Omental fat pad (tissue), 4 donors: ENCODE measurements around the gene SC5D. TPM values are rescaled to one million over a fixed set of nuclear protein-coding genes. Genes with fewer than 3 reads are reported as not detected.

Source experiments
- ATAC-seq: fragments of 150-250 bp; one replicate; pipeline ENCODE4 v1.9.1; 2016; ENCODE audit warnings: mild to moderate bottlenecking, moderate library complexity; ENCODE audit not compliant: low FRiP score
- DNase-seq: peaks from one replicate; pipeline ENCODE4 v3.0.0-alpha.2; 2019; ENCODE audit warnings: low spot score
- CTCF ChIP-seq, 3 donors: fragments of 450-650 bp; IDR thresholded peaks; one replicate each; pipeline ENCODE4 v1.5.1; 2016 to 2017; ENCODE audit warnings: antibody characterized with exemption in 3 of 3, mild to moderate bottlenecking in 3 of 3, moderate library complexity in 2 of 3
- total RNA-seq, 4 donors: library from RNA; depleted of rRNA; stranded (reverse); fragments of >200 nt; gene quantifications; one replicate each; pipeline ENCODE4 v1.1.0, GENCODE V29; 2016

The SC5D gene
- total RNA-seq, 4 donors from 2014 or later, result 16.9 to 30.3 (median 26.8) TPM

- no peak for TF ChIP-seq CTCF (IDR thresholded peaks at IDR 0.05)
- ATAC-seq, result no peak
- DNase-seq, result no peak
Observed at GRCh38 chr11:121327553-121327952, 35.0 kb downstream of the SC5D start.

GRCh38 chr11:121328176-121328966 is 35.8 kb downstream of the SC5D start:
- TF ChIP-seq CTCF (IDR thresholded peaks at IDR 0.05), result no peak
- no peak for DNase-seq
- no peak for ATAC-seq

GRCh38 chr11:121328967-121329679 is 36.6 kb downstream of the SC5D start:
- no peak for ATAC-seq
- no peak for DNase-seq
- TF ChIP-seq CTCF (IDR thresholded peaks at IDR 0.05), result no peak

- TF ChIP-seq CTCF (IDR thresholded peaks at IDR 0.05), result no peak
- ATAC-seq (no peak), DNase-seq (no peak)
Observed at GRCh38 chr11:121329781-121330395, 37.3 kb downstream of the SC5D start.

- no peak for TF ChIP-seq CTCF (IDR thresholded peaks at IDR 0.05)
- DNase-seq (no peak), ATAC-seq (no peak)
Observed at GRCh38 chr11:121330614-121331435, 38.3 kb downstream of the SC5D start.

GRCh38 chr11:121334973-121335710 is 42.6 kb downstream of the SC5D start:
- ATAC-seq, result no peak
- no peak for TF ChIP-seq CTCF (IDR thresholded peaks at IDR 0.05)
- DNase-seq, result no peak
